MCF 10A (cell line): Measurements from ENCODE around the gene SPAG16. TPM values are rescaled to one million over a fixed set of nuclear protein-coding genes. Genes with fewer than 3 reads are reported as not detected.
A peak's percentile ranks its signal among the peaks of the same experiment; 100 is the strongest.

Experiments used
- BruUV-seq: library from RNA; stranded (reverse); fragments of 400-500 nt; replicated peaks from 2 replicates; lab custom pipeline; 2021; lab: Mats Ljungman, UMichigan
- CTCF ChIA-PET: fragments of 300-600 bp; sonication (Branson Sonifier 250); formaldehyde crosslinking; extraction: SDS; loops from one replicate; lab custom pipeline; 2021; ENCODE audit warnings: antibody characterized with exemption, inconsistent platforms; lab: Yijun Ruan, JAX
- POLR2A ChIA-PET: fragments of 300-600, 350-650 bp; sonication (Branson Sonifier 250); formaldehyde crosslinking; extraction: SDS; loops from one replicate; lab custom pipeline; 2020; ENCODE audit warnings: antibody characterized with exemption, inconsistent platforms; lab: Yijun Ruan, JAX
- DNase-seq: peaks from one replicate; pipeline ENCODE4 v3.0.0-alpha.2; 2018; ENCODE audit not compliant: unreplicated experiment
- H3K27ac Mint-ChIP-seq: one replicate; pipeline ENCODE4 v1.8.0; 2022; ENCODE audit warnings: mild to moderate bottlenecking, low read depth, mixed read lengths; ENCODE audit not compliant: unreplicated experiment
- H3K27me3 Mint-ChIP-seq: one replicate; pipeline ENCODE4 v1.8.0; 2022; ENCODE audit warnings: mixed read lengths; ENCODE audit not compliant: insufficient read depth, unreplicated experiment
- H3K36me3 Mint-ChIP-seq: one replicate; pipeline ENCODE4 v1.8.0; 2022; ENCODE audit warnings: mild to moderate bottlenecking, moderate library complexity, mixed read lengths; ENCODE audit not compliant: insufficient read depth, unreplicated experiment
- H3K4me1 Mint-ChIP-seq: one replicate; pipeline ENCODE4 v1.8.0; 2022; ENCODE audit warnings: mixed read lengths; ENCODE audit not compliant: insufficient read depth, unreplicated experiment
- H3K4me3 Mint-ChIP-seq: one replicate; pipeline ENCODE4 v1.8.0; 2022; ENCODE audit warnings: mild to moderate bottlenecking, moderate library complexity, mixed read lengths; ENCODE audit not compliant: unreplicated experiment
- H3K9me3 Mint-ChIP-seq: one replicate; pipeline ENCODE4 v1.8.0; 2022; ENCODE audit warnings: mixed read lengths; ENCODE audit not compliant: unreplicated experiment
- CTCF ChIP-seq: fragments of 200-600 bp; IDR thresholded peaks from one replicate; pipeline ENCODE4 v1.8.0; 2022; ENCODE audit warnings: antibody characterized with exemption, mild to moderate bottlenecking; ENCODE audit not compliant: unreplicated experiment
- intact Hi-C: fragments of 100-400 bp; cut with micrococcal nuclease; formaldehyde crosslinking; loops from 2 replicates; pipeline ENCODE4 v1.14.1; 2022
- total RNA-seq: library from RNA; stranded (reverse); gene quantifications from 2 replicates; pipeline ENCODE4 v1.2.3, GENCODE V29; 2022

Gene SPAG16
- total RNA-seq, 1 experiment from 2014 or later, result 11.5 TPM

- no TSS peak for BruUV-seq
- H3K4me3 Mint-ChIP-seq, result no peak overlapping the region
- H3K9me3 Mint-ChIP-seq, result peaks cover 7% of the 10 kb centered on the region
- peaks cover 6% of the 10 kb centered on the region for H3K36me3 Mint-ChIP-seq
- intact Hi-C loops, result no loop called here
- H3K27ac Mint-ChIP-seq, result peak overlapping the region; percentile 16
- CTCF ChIA-PET, result interaction anchor here (1.2 kb wide), 1 partner anchor 19 kb away, joined by 4 read pairs; no protein-coding TSS in a partner anchor
- no peak for TF ChIP-seq CTCF
- H3K27me3 Mint-ChIP-seq, result no peaks in the 10 kb centered on the region
- POLR2A ChIA-PET, result no interaction called here
- peaks cover 20% of the 10 kb centered on the region for H3K4me1 Mint-ChIP-seq
- DNase-seq, result no peak
Observed at GRCh38 chr2:213847316-213847715, 563.1 kb downstream of the SPAG16 start.

GRCh38 chr2:213848631-213849030 lies 564.4 kb downstream of the SPAG16 start:
- DNase-seq, result peak; percentile 52
- H3K36me3 Mint-ChIP-seq, result peaks cover 6% of the 10 kb centered on the region
- no peak overlapping the region for H3K27ac Mint-ChIP-seq
- intact Hi-C loops, result no loop called here
- ChIA-PET POLR2A (no interaction called here), CTCF (no interaction called here)
- H3K4me3 Mint-ChIP-seq, result no peak overlapping the region
- TF ChIP-seq CTCF, result no peak
- BruUV-seq, result no TSS peak
- peaks cover 20% of the 10 kb centered on the region for H3K4me1 Mint-ChIP-seq
- no peaks in the 10 kb centered on the region for H3K27me3 Mint-ChIP-seq
- peaks cover 7% of the 10 kb centered on the region for H3K9me3 Mint-ChIP-seq

- Mint-ChIP-seq H3K9me3 (no peaks in the 10 kb centered on the region), H3K27ac (no peak overlapping the region), H3K27me3 (no peaks in the 10 kb centered on the region), H3K36me3 (no peaks in the 10 kb centered on the region), H3K4me3 (no peak overlapping the region), H3K4me1 (no peaks in the 10 kb centered on the region)
- TF ChIP-seq CTCF, result no peak
- DNase-seq, result no peak
- intact Hi-C loops, result no loop called here
- POLR2A ChIA-PET, result no interaction called here
- no TSS peak for BruUV-seq
- CTCF ChIA-PET, result no interaction called here
Observed at GRCh38 chr2:213861638-213862037, 577.4 kb downstream of the SPAG16 start.

GRCh38 chr2:213862407-213863076 lies 578.3 kb downstream of the SPAG16 start:
- no peak for DNase-seq
- no TSS peak for BruUV-seq
- no peaks in the 10 kb centered on the region for H3K4me1 Mint-ChIP-seq
- intact Hi-C loops, result no loop called here
- no peak overlapping the region for H3K27ac Mint-ChIP-seq
- H3K9me3 Mint-ChIP-seq, result no peaks in the 10 kb centered on the region
- H3K36me3 Mint-ChIP-seq, result no peaks in the 10 kb centered on the region
- no peaks in the 10 kb centered on the region for H3K27me3 Mint-ChIP-seq
- no peak for TF ChIP-seq CTCF
- CTCF ChIA-PET, result no interaction called here
- no peak overlapping the region for H3K4me3 Mint-ChIP-seq
- POLR2A ChIA-PET, result no interaction called here
